ENCODE measurements around the gene HMGB1.

The HMGB1 gene

DNA sequence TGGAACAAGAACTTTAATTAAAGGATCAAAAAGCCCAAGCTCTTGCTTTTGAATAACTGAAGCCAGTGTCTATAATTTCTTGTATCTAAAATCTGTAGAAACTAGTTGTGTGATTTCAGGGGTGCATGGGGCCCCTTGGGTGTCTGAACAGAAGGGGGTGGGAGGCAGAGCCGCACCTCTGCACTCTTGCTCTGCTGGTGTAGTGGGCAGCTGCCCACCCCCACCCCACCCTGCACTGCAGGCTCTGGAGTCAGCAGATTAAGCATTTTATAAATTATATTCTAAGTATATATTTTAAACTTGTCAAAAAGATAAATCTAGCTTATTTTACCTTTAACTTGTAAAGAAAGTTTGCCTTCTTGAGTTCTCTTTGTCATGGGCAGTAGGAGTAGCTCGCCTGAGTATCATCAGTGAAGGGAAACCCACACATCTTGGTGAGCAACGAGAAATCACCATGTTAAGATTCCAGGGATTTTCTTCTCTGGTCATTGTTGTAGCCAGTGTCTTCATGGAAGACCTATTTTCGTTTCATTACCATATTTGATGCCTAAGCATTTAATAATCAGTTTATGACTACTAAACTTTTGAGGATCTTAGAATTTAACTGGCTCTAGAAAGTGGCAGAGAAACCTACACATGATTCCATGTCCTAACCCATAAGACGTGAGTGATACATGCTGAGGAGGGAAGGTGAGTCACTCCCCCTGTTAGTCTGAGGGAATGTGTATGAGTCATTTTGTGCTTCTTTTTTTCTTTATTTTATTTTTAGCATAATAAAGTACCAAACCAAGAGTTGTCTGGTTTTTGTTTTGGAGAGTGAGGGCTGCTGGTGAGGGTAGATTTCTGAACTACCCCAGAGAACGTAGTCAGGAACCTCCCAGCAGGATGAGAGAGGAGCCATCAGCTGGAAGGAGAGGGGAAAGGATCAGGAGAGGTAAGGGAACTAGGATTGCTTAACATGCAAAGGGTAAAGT lies 35.7 kb downstream of the HMGB1 start:
- DNase-seq (ENCODE audit: insufficient read length, low spot score) (peak; percentile 41), FAIRE-seq (peak; percentile 58)
- TF ChIP-seq POLR2A (IDR thresholded peaks at IDR 0.05; ENCODE audit: low read depth, low read length), result no peak

DNA sequence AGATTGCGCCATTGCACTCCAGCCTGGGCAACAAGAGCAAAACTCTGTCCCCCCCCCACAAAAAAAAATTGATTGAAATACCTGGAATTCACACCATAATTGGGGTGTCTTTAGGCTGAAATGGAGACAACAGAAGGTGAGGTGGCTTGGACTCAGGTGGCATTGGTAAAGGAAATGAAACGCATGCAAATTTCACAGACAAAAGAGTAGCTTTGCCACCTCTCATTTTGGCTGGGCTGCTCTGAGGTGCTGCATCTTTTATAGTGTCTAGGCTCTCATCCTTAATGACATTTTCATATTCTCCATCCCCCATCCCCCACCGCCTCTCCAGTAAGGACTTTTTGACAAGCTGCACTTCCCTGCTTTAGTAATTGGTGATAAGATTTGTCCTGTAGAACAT lies 36.5 kb downstream of the HMGB1 start:
- TF ChIP-seq POLR2A (IDR thresholded peaks at IDR 0.05; ENCODE audit: low read depth, low read length), result no peak
- no peak for FAIRE-seq

DNA sequence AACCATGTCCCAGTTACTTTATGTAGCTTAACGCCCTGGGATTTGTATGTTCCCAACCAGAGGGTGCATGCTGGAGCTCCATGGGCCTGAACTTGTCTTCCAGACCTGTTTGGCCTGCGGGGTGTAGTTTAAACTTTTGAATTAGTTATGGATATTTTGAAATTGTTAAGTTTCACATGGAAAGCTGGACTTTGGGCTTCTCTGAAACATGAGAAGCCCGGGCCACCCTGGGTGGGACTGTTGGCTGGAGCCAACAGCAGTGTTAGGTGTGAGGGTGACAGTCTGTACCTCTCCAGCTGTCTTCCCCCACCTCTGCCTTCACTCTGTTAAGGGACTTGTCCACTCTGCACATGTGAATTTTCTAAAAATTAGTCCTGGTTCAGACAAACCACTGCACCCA lies 41.8 kb downstream of the HMGB1 start:
- no peak for TF ChIP-seq POLR2A (IDR thresholded peaks at IDR 0.05; ENCODE audit: low read depth, low read length)
- DNase-seq (ENCODE audit: insufficient read length, low spot score) (no peak), FAIRE-seq (no peak)

More for the DNA sequence above, 36.5 kb downstream of the HMGB1 start:
- DNase-seq (ENCODE audit: insufficient read length, low spot score), result no peak

DNA sequence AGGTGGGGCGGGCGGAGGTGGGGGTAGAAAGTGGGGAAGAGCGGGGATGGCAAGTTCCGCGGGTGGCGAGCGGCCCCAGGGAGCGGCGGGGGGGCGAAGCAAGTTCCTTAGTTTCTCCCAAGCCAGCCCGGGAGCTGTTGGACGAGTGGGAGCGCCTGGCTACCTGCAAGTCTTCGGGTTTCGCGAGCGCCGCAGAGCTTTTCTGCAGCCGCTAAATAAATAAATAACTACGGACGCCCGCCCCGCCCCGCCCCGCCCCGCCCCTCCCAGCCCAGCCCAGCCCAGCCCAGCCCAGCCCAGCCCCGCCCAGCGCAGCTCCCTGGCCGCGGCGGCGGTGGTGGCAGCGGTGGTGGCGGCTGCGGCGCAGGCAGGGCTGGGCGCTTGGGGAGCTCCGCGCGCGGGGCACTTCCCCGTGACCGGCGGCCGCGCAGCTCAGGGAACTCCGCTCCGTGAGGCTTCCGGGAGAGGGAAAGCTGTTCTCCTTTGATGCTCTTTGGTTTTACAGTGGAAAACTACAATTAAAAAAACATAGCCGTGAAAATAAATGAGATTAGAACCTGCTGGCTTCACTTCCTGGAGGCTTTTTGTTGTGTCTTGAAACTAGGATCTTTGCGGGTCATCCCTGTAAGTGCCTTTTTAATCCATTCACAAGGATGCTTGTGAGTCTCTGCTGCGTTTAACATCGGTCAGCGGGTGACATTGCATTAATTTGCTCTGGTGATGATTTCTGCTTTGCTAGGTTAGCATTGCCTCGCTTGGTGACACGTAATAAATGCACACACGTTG lies 43.5 kb downstream of the HMGB1 start, which contains the start of gene UBE2L5:
Gene UBE2L5, plus strand, starts transcription at position 440 of the 786 bp plus-strand sequence. CDS start 5,498 bp downstream, outside the sequence.
- no peak for FAIRE-seq
- TF ChIP-seq POLR2A (IDR thresholded peaks at IDR 0.05; ENCODE audit: low read depth, low read length), result peak; percentile 42

DNA sequence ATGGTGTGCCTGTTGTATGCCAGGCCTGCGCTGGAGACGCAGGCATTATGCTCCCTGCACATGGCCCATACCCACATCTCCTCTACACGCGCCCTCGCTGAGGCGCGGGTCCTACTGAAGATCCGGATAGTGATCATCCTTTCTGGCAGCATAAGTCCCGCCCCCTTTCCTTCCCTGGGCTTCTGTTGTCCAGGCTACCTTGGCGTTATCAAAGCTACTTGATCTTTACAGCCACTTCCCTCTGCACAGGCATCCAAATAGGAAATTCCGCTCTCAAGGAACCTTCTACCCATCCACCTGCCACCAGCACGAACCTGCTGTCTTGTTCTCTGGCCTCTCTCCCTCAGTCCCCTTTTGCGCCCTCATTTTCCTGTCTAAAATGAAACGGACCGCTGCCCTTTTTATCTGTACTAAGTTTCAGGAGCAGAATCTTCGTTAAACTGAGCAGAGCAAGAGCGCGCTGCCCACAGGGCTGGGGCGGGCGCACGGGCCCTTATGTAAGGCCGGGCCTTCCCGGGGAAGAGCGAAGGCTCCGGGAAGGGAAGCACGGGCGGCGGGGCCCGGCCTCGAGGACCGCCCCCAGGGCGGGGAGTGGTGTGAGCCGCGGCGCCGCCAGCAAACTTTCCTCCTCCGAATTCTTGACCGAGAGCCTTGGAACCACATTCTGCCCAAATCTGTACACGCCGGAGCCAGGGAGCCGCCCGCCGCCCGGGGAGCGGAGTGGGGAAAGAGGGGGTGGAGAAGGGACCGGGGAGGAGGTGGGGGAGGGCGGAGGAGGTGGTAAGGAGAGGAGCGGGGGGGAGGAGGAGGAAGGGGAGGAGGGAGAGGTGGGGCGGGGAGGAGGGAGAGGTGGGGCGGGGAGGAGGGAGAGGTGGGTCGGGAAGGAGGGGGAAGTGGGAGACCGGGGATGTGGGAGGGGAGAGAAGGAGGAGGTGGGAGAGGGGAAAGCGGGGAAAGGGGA lies 44.4 kb downstream of the HMGB1 start:
- DNase-seq (ENCODE audit: insufficient read length, low spot score) (peak; percentile 50), FAIRE-seq (no peak)
- TF ChIP-seq POLR2A (IDR thresholded peaks at IDR 0.05; ENCODE audit: low read depth, low read length), result no peak

More for the DNA sequence above, 43.5 kb downstream of the HMGB1 start, which contains the start of gene UBE2L5:
- no peak for DNase-seq (ENCODE audit: insufficient read length, low spot score)

DNA sequence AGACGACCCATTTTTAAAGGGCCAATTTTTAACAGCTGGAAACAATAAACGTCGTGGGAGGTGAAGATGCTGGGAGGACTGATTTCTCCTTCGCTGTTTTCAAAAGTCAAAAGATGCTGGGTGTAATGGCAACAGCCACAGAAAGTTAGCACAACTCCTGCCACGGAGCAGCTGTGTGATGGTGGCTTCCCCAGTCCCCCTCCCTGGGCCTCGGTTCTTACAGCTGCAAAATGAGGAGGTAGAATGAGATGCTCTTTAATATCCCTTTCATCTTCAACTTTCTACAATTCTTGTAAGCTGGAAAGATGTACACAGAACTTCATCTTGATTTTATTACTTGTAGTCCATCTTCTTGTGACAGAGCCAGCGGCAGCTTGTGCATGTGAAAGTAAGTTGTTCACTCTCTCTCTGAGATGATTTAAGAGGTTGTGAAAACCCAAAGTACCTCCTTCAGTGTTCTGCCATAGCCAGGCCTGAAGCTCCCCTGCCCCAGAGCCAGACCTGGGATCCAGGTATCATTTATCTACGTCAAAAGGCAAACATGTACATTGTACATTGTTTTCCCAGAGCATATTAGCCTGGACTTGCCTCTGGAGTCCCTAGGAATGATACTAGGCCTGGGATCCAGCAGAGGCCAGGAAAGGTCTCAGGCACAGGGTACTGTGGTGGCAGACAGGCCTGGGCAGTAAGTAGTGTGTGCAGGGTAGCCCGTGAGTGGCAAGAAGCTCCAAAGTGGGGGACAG lies 46.8 kb downstream of the HMGB1 start:
- DNase-seq (ENCODE audit: insufficient read length, low spot score) (no peak), FAIRE-seq (no peak)
- TF ChIP-seq POLR2A (IDR thresholded peaks at IDR 0.05; ENCODE audit: low read depth, low read length), result no peak

DNA sequence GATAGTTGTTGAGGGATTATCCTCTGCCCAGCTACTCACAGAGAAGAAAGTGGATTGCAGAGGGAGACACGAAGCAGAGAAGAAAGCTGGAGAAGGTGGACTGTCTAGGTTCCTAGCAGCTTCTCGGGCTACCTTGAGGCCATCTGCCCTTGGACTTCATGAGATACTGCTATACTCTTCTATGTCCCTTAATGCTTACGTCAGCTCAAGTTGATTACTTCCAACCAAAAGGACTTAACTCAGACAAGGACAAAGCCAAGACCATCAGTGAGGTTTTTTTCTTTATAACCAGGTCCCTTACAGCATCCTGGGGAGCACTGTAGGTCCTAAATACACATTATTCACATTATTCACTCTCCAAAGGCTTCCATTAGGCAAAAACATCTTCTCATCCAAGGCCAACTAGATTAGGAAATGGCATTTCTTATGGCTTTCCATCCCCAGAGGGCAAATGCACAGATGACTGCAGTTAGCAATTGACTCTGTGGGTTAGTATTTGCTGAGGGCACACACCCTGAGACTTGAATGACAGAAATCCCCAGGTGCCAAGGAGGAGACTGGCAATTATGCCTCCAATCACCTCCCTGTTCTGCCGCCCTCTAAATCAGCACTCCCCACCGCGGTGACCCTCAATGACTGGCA lies 47.5 kb downstream of the HMGB1 start:
- TF ChIP-seq POLR2A (IDR thresholded peaks at IDR 0.05; ENCODE audit: low read depth, low read length), result no peak
- FAIRE-seq (no peak), DNase-seq (ENCODE audit: insufficient read length, low spot score) (no peak)

DNA sequence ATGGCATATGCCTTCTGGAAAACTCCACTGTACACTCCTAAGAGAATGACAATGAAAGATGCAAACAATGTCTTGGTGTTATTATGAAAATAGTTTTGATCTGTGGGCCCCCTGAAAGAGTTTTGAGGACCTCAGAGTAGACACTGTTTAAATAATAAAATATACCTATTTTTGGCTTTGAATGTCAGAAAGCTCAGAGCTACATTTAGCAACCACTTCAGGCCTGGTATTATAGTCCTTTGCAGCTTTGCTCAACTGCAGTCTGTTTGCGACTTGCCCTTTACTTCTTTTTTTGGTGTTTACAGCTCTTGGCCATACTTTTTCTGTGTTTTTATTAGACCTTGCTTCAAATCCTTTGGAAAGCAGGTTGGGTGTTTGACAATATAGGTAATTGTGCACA lies 49.3 kb downstream of the HMGB1 start:
- TF ChIP-seq POLR2A (IDR thresholded peaks at IDR 0.05; ENCODE audit: low read depth, low read length), result no peak
- DNase-seq (ENCODE audit: insufficient read length, low spot score) (no peak), FAIRE-seq (no peak)

DNA sequence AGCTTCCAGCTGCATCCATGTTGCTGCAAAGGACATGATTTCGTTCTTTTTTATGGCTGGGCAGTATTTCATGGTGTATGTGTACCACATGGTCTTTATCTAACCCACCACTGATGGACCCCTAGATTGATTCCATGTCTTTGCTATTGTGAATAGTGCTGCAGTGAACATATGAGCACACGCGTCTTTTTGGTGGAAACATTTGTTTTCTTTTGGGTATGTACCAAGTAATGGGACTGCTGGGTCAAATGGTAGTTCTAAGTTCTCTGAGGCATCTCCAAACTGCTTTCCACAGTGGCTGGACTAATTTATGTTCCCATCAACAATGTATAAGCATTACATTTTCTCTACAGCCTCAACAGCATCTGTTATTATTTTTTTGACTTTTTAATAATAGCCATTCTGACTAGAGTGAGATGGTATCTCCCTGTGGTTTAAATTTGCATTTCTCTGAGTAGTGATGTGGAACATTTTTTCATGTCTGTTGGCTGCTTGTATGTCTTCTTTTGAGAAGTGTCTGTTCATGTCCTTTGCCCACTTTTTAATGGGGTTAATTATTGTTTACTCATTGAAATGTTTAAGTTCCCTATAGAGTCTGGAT lies 50.2 kb downstream of the HMGB1 start:
- FAIRE-seq (no peak), DNase-seq (ENCODE audit: insufficient read length, low spot score) (no peak)
- no peak for TF ChIP-seq POLR2A (IDR thresholded peaks at IDR 0.05; ENCODE audit: low read depth, low read length)

DNA sequence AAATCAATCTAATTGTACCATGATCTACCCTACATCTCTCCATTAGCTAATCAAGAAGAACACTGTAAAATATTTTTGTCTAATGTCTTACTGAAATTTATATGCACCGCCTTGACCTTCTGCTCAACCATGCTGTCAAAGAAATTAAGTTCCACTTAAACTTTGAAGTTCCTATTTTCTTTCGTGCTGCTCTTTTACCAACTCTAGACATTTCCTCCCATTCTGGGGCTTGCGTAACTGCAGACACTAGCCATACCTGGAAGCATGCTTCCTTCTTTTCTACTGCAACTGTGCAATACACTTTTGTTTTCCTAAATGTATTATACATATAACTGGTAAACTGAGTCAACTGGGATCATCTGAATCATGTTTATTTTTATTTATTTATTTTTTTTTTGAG lies 51.9 kb downstream of the HMGB1 start:
- no peak for FAIRE-seq
- no peak for TF ChIP-seq POLR2A (IDR thresholded peaks at IDR 0.05; ENCODE audit: low read depth, low read length)
- no peak for DNase-seq (ENCODE audit: insufficient read length, low spot score)

DNA sequence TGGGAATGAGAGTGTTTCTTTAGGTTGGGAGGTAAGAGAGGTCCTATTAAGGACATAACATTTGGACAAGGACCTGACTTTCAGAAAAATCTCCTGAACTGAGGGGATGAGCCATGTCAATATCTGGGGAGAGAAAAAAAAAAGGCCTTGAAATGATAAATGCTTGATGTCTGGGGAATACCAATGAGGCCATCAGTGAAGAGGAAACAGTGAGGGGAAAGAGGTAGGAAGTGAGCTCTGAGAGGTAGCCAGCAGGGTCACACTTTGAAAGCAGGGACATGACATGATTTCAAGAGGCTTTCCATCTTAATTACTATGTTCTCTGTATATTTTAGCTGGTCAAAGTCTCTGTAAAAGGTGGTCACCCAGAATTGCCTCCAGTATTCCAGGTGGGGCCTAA lies 53.4 kb downstream of the HMGB1 start:
- no peak for TF ChIP-seq POLR2A (IDR thresholded peaks at IDR 0.05; ENCODE audit: low read depth, low read length)
- DNase-seq (ENCODE audit: insufficient read length, low spot score) (no peak), FAIRE-seq (no peak)

DNA sequence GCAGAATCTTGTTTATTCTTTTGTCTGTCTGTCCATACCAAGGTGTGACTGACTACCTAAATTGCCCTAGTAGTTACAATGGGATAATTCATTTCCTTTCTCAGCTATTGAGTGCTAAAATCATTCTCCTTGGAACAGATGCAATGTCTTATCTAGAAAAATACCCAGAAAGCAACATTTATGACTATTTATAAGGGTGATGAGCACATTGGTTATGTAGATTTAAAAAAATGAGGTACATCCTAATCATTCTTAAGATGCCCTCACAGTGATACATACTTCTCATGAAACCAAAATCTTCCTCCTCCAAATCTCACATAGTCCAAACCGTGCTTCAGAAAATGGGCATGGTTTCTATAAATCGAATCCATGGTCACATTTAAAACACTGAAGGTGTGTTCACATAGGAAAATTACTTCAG lies 55.0 kb downstream of the HMGB1 start:
- no peak for FAIRE-seq
- DNase-seq (ENCODE audit: insufficient read length, low spot score), result no peak
- no peak for TF ChIP-seq POLR2A (IDR thresholded peaks at IDR 0.05; ENCODE audit: low read depth, low read length)
